ENCODE results near the gene ERH.
A peak's percentile ranks its signal among the peaks of the same experiment; 100 is the strongest.
"Not testable (repeated sequence)": the region's sequence is repeated elsewhere in the genome, so short reads cannot be mapped to it uniquely, and the experiment has no call there.

Gene ERH

GRCh38 chr14:69392481-69392880, 5.6 kb downstream of the ERH start:
- DNase-seq, result no peak

DNA sequence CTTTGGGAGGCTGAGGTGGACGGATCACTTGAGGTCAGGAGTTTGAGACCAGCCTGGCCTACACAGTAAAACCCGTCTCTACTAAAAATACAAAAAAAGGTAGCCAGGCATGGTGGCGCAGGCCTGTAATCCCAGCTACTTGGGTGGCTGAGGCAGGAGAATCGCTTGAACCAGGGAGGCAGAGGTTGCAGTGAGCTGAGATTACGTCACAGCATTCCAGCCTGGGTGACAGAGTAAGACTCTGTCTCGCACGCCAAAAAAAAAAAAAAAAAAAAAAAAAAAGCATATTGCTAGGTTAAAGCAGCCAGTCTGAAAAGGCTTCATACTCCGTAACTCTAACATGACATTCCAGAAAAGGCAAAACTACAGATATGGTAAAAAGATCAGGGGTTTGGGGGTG, 6.7 kb downstream of the ERH start:
- DNase-seq, result not testable (repeated sequence)

GRCh38 chr14:69387311-69387710, 10.8 kb downstream of the ERH start:
- DNase-seq, result no peak

- DNase-seq, result no peak
These were observed 19.8 kb downstream of the ERH start for GRCh38 chr14:69378274-69378673.

DNA sequence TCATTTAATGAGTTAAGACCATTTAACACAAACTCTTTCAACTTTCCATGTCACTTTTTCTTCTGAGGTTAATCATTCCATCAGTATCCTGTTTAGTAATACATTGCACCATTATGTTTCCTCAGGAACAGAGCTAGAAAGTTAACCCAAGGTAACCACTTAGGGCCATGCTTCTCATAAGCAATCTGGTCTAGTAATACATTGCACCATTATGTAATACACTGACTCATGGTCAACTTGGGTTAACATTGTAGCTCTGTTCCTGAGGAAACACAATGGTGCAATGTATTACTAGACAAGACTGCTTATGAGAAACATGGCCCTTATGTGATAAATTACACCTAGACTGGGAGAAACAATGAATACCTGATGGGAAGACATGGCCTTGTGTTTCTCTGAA, 21.7 kb downstream of the ERH start:
- DNase-seq, result peak in 1 of 2 experiments; percentile 16

DNA sequence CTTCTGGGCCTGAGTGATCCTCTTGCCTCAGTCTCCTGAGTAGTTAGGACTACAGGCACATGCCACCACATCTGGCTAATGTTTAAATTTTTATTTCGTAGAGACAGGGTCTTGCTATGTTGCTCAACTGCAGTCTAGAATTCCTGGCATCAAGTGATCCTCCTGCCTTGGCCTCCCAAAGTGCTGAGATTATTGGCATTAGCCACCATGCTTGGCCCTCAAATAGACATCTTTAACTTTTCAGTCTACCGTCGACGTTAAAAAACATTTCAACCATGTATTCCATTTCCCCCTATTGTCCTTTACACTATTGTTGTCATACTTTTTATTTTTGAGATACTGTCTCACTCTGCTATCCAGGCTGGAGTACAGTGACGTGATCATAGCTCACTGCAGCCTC, 22.4 kb downstream of the ERH start:
- DNase-seq, result no peak

GRCh38 chr14:69375182-69375581, 22.9 kb downstream of the ERH start:
- no peak for DNase-seq

- no peak for DNase-seq
These were observed 23.9 kb downstream of the ERH start for GRCh38 chr14:69374235-69374634.

DNA sequence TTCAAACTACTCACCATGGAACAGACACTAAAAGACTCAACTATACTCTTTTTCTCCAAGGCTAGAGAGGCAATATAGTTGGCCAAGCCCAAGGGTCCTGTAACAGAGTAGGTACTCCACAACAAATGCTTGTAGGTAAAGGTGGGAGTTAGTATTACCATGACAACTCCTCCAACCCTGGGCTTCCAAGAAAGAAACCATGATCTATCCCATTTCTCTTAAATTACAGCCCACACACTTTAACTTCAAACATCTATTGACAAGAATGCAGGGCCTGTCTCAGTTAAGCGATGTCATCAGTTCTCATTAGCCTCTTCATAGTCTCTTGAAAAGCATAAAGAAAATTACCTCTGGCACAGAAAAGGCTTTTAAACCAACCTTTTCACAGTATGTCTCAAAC, 25.0 kb downstream of the ERH start:
- DNase-seq, result no peak

DNA sequence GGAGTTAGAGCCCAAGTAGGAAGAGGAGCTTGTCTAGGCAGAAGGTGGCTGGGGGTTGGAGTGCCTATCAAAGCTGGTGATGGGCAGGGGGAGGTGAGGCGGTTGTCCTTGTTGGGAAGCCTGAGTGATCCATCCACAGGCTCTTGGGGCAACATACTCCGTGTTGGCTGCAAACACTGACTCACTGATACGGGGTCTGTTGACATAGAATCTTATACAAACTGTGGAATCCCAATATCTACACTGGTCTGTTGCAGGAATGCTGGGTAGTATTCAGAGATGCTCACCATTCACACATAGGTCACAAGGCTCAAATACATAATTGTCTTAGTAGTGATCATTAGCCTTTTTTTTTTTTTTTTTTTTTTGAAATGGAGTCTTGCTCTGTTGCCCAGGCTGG, 26.0 kb downstream of the ERH start:
- DNase-seq, result no peak

GRCh38 chr14:69370061-69370460, 28.0 kb downstream of the ERH start:
- DNase-seq, result no peak

DNA sequence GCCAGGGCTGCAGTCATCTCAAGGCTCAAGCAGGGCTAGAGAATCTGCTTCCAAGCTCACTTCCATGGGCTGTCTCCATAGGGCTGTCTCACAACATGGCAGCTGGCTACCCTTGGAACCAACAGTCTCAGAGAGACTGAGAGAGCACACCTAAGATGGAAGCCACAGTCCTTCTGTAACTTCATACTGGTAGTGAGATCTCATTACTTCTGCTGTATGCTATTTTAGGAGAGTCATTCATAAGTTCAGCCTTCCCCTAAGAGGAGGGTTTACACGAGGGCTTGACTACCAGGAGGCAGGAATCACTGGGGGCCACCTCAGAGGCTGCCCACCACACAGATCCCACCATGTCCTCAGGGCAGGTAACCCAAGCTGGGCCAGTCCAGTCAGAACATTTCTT, 29.7 kb downstream of the ERH start:
- DNase-seq, result no peak

- no peak for DNase-seq
These were observed 31.3 kb downstream of the ERH start for GRCh38 chr14:69366761-69367160.

- no peak for DNase-seq
These were observed 32.0 kb downstream of the ERH start for GRCh38 chr14:69366069-69366468.

- no peak for DNase-seq
These were observed 33.7 kb downstream of the ERH start for GRCh38 chr14:69364378-69364777.

GRCh38 chr14:69363964-69364363, 34.1 kb downstream of the ERH start:
- no peak for DNase-seq

- DNase-seq, result no peak
These were observed 35.0 kb downstream of the ERH start for GRCh38 chr14:69363055-69363454.

GRCh38 chr14:69360438-69361108, 37.5 kb downstream of the ERH start:
- DNase-seq, result no peak

DNA sequence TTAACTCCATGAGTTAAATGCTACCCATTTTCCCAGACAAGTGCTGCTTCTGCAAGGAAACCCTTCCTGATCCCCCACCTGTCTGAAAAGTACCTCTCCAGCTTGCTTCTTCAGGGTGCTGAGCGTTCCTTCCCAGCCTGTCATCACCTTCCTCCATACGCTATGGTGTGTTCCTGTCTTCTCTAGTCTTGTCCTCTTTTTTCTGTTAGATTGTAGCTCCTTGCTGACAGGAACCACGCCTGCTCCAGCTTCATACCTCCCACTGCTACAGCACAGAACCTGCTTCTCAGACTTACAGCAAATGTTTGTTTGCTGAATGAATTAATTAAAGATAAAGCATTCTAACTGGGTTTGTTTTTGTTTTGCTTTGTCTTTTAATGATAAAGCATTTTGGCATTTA, 39.1 kb downstream of the ERH start:
- no peak for DNase-seq

DNA sequence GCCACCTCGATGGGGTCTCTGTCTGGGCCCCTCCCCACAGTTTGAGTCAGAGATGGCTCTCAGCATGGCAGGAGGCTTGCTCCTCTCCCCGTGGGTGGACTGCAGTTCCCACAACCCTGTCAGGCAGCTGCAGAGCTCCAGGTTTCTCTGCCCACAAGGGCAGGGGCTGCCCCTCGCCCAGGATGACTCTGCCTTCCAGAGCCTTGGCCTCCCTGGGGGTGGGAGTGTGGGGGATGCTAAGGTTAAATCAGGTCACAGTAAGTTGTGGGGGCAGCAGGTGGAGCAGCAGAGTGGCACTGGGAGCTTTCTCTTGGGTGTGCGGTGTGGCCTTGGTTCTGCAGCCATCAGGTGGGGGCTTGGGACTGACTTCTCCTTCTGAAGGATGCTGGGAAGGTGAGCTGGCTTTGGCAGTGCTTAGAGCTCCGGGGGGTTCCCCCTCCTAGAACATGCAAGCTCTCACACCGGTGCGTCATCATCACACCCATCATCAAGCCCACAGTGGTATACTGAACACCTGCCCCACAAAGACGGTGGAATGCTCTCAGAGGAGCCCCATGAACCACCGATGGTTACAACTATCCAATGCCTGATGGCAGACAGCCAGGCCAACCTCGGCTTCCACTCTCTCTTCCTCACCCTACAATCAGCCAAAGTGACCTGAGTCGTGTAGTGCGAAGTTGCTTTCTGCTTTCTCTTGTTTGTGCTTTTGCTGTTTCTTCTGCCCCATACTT, 39.7 kb downstream of the ERH start:
- no peak for DNase-seq

- DNase-seq, result no peak
These were observed 40.4 kb downstream of the ERH start for GRCh38 chr14:69357544-69358200.

GRCh38 chr14:69356903-69357543, 41.1 kb downstream of the ERH start:
- no peak for DNase-seq

- DNase-seq, result no peak
These were observed 42.4 kb downstream of the ERH start for GRCh38 chr14:69355607-69356281.
